ENCODE measurements around the gene APCDD1. TPM values are rescaled to one million over a fixed set of nuclear protein-coding genes. Genes with fewer than 3 reads are reported as not detected.

The APCDD1 gene
- total RNA-seq, 1 experiment from 2014 or later, result 355 TPM

- intact Hi-C loops (cut with micrococcal nuclease; ENCODE audit: unreplicated experiment), result no loop called here
Observed at GRCh38 chr18:10430677-10431076, 23.8 kb upstream of the APCDD1 start.

GRCh38 chr18:10431680-10432079 is 22.8 kb upstream of the APCDD1 start:
- intact Hi-C loops (cut with micrococcal nuclease; ENCODE audit: unreplicated experiment), result no loop called here
- BruUV-seq (replicated peaks), result no TSS peak
- no peak overlapping the region for H3K27ac ChIP-seq (ENCODE audit: low read depth, low read length, poor library complexity, severe bottlenecking)
- ChIA-PET CTCF (no interaction called here), POLR2A (ENCODE audit: low non-redundant PET) (no interaction called here)
- H3K36me3 ChIP-seq (ENCODE audit: insufficient read depth, low read length, poor library complexity, severe bottlenecking), result no peaks in the 10 kb centered on the region
- no peak for DNase-seq (ENCODE audit: low spot score)
- no peaks in the 10 kb centered on the region for H3K27me3 ChIP-seq (replicated peaks; ENCODE audit: insufficient read depth, low read depth, low read length, poor library complexity)
- no peak overlapping the region for H3K4me3 ChIP-seq (ENCODE audit: low read depth, low read length, poor library complexity, severe bottlenecking)
- H3K9me3 ChIP-seq (ENCODE audit: low read depth, low read length, poor library complexity, severe bottlenecking), result no peaks in the 10 kb centered on the region
- H3K4me1 ChIP-seq (ENCODE audit: insufficient read depth, low read length, poor library complexity, severe bottlenecking), result peaks cover 15% of the 10 kb centered on the region
- TF ChIP-seq, protein P1, sequence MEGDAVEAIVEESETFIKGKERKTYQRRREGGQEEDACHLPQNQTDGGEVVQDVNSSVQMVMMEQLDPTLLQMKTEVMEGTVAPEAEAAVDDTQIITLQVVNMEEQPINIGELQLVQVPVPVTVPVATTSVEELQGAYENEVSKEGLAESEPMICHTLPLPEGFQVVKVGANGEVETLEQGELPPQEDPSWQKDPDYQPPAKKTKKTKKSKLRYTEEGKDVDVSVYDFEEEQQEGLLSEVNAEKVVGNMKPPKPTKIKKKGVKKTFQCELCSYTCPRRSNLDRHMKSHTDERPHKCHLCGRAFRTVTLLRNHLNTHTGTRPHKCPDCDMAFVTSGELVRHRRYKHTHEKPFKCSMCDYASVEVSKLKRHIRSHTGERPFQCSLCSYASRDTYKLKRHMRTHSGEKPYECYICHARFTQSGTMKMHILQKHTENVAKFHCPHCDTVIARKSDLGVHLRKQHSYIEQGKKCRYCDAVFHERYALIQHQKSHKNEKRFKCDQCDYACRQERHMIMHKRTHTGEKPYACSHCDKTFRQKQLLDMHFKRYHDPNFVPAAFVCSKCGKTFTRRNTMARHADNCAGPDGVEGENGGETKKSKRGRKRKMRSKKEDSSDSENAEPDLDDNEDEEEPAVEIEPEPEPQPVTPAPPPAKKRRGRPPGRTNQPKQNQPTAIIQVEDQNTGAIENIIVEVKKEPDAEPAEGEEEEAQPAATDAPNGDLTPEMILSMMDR (conservative IDR thresholded peaks at IDR 0.05; ENCODE audit: low read depth, low read length), result no peak
- TF ChIP-seq EZH2 (IDR thresholded peaks at IDR 0.05; ENCODE audit: borderline replicate concordance, low read depth, low read length, poor library complexity, severe bottlenecking), result no peak

More at GRCh38 chr18:10430677-10431076, 23.8 kb upstream of the APCDD1 start:
- Histone ChIP-seq H3K9me3 (ENCODE audit: low read depth, low read length, poor library complexity, severe bottlenecking) (no peaks in the 10 kb centered on the region), H3K27ac (ENCODE audit: low read depth, low read length, poor library complexity, severe bottlenecking) (no peak overlapping the region), H3K36me3 (ENCODE audit: insufficient read depth, low read length, poor library complexity, severe bottlenecking) (no peaks in the 10 kb centered on the region), H3K4me3 (ENCODE audit: low read depth, low read length, poor library complexity, severe bottlenecking) (no peak overlapping the region), H3K27me3 (replicated peaks; ENCODE audit: insufficient read depth, low read depth, low read length, poor library complexity) (no peaks in the 10 kb centered on the region), H3K4me1 (ENCODE audit: insufficient read depth, low read length, poor library complexity, severe bottlenecking) (peaks cover 5% of the 10 kb centered on the region)
- TF ChIP-seq, protein P1 (conservative IDR thresholded peaks at IDR 0.05; ENCODE audit: low read depth, low read length), result no peak
- no peak for TF ChIP-seq EZH2 (IDR thresholded peaks at IDR 0.05; ENCODE audit: borderline replicate concordance, low read depth, low read length, poor library complexity, severe bottlenecking)
- BruUV-seq (replicated peaks), result no TSS peak
- no peak for DNase-seq (ENCODE audit: low spot score)
- ChIA-PET POLR2A (ENCODE audit: low non-redundant PET) (no interaction called here), CTCF (no interaction called here)

DNA sequence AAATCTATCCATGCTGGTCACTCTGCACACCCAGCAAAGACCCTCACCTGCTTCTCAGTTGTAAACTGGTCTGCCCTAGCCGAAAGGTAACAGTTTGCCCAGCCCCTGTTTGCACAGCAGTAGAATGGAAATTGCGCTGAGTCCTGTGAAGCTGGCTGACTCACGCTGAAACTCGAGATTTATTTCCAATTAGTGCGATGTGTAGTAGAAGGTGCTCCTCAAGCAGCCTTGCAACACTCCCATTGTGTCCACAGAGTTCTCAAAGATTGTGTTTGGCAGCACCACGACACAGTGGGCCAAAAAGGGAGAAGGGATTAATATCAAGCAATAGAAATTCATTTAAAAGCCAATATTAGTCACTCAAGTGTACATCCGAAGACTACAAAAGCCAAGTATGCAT is 21.7 kb upstream of the APCDD1 start:
- Histone ChIP-seq H3K9me3 (ENCODE audit: low read depth, low read length, poor library complexity, severe bottlenecking) (no peaks in the 10 kb centered on the region), H3K27me3 (replicated peaks; ENCODE audit: insufficient read depth, low read depth, low read length, poor library complexity) (no peaks in the 10 kb centered on the region), H3K4me3 (ENCODE audit: low read depth, low read length, poor library complexity, severe bottlenecking) (no peak overlapping the region), H3K27ac (ENCODE audit: low read depth, low read length, poor library complexity, severe bottlenecking) (no peak overlapping the region), H3K4me1 (ENCODE audit: insufficient read depth, low read length, poor library complexity, severe bottlenecking) (peaks cover 22% of the 10 kb centered on the region), H3K36me3 (ENCODE audit: insufficient read depth, low read length, poor library complexity, severe bottlenecking) (no peaks in the 10 kb centered on the region)
- TF ChIP-seq EZH2 (IDR thresholded peaks at IDR 0.05; ENCODE audit: borderline replicate concordance, low read depth, low read length, poor library complexity, severe bottlenecking), result no peak
- TF ChIP-seq, protein P1 (conservative IDR thresholded peaks at IDR 0.05; ENCODE audit: low read depth, low read length), result no peak
- POLR2A ChIA-PET (ENCODE audit: low non-redundant PET), result no interaction called here
- no TSS peak for BruUV-seq (replicated peaks)
- intact Hi-C loops (cut with micrococcal nuclease; ENCODE audit: unreplicated experiment), result no loop called here
- peak; percentile 32 for DNase-seq (ENCODE audit: low spot score)
- CTCF ChIA-PET, result no interaction called here
